ENCODE measurements around the gene PLXNA4. TPM values are rescaled to one million over a fixed set of nuclear protein-coding genes. Genes with fewer than 3 reads are reported as not detected.

PLXNA4 gene
- total RNA-seq, 2 donors from 2014 or later = 2.1 to 8.2 TPM

- H3K36me3 ChIP-seq (replicated peaks in 1 of 2; ENCODE audit: insufficient read depth in 1 of 2, low read depth in 2 of 2) = no peaks in the 10 kb centered on the region
- ATAC-seq (no peak), DNase-seq (no peak)
- no peaks in the 10 kb centered on the region for H3K4me1 ChIP-seq
- TF ChIP-seq CTCF (IDR thresholded peaks at IDR 0.05) = no peak
- no peak for TF ChIP-seq POLR2A (IDR thresholded peaks at IDR 0.05)
- peaks cover 0 to 5% of the 10 kb centered on the region in 2 donors for H3K27me3 ChIP-seq
- H3K9me3 ChIP-seq = no peaks in the 10 kb centered on the region
- no peak overlapping the region for H3K4me3 ChIP-seq
- H3K27ac ChIP-seq = no peak overlapping the region
- 69 to 80% methylated on average over 13 of the region's 13 CpGs for WGBS, 2 donors
- intact Hi-C loops (cut with DNase I) = no loop called here
Observed at GRCh38 chr7:132076301-132077035, 499.8 kb downstream of the PLXNA4 start.

- H3K36me3 ChIP-seq (replicated peaks in 1 of 2; ENCODE audit: insufficient read depth in 1 of 2, low read depth in 2 of 2) = no peaks in the 10 kb centered on the region
- intact Hi-C loops (cut with DNase I) = no loop called here
- no peak overlapping the region for H3K4me3 ChIP-seq
- H3K27ac ChIP-seq = no peak overlapping the region
- no peak for TF ChIP-seq POLR2A (IDR thresholded peaks at IDR 0.05)
- ATAC-seq (no peak), DNase-seq (no peak)
- peaks cover 0 to 5% of the 10 kb centered on the region in 2 donors for H3K27me3 ChIP-seq
- no peaks in the 10 kb centered on the region for H3K4me1 ChIP-seq
- no peaks in the 10 kb centered on the region for H3K9me3 ChIP-seq
- 27 to 32% methylated on average over 6 of the region's 6 CpGs for WGBS, 2 donors
Observed at GRCh38 chr7:132075515-132075914, 500.8 kb downstream of the PLXNA4 start.

GRCh38 chr7:132073920-132074589, 502.2 kb downstream of the PLXNA4 start:
- H3K27me3 ChIP-seq = peaks cover 0 to 5% of the 10 kb centered on the region in 2 donors
- TF ChIP-seq CTCF (IDR thresholded peaks at IDR 0.05) = no peak
- no peak for DNase-seq
- intact Hi-C loops (cut with DNase I) = no loop called here
- H3K4me1 ChIP-seq = no peaks in the 10 kb centered on the region
- no peaks in the 10 kb centered on the region for H3K36me3 ChIP-seq (replicated peaks in 1 of 2; ENCODE audit: insufficient read depth in 1 of 2, low read depth in 2 of 2)
- no peaks in the 10 kb centered on the region for H3K9me3 ChIP-seq
- H3K4me3 ChIP-seq = no peak overlapping the region
- no peak overlapping the region for H3K27ac ChIP-seq
- 65 to 75% methylated on average over 12 to 15 of the region's 15 CpGs for WGBS, 2 donors
- no peak for ATAC-seq

Data from body of pancreas (tissue), 4 donors.